HCT116 (cell line): ENCODE results near the gene LRRC46. TPM values are rescaled to one million over a fixed set of nuclear protein-coding genes. Genes with fewer than 3 reads are reported as not detected.

Source experiments
- ATAC-seq: fragments of 200-7000 bp; cut with Tn5 transposase; 2 replicates; pipeline ENCODE4 v1.9.1; 2020; ENCODE audit warnings: mild to moderate bottlenecking, moderate library complexity
- BruUV-seq: library from RNA; stranded (reverse); fragments of 400-500 nt; replicated peaks from 2 replicates; lab custom pipeline; 2021; lab: Mats Ljungman, UMichigan
- CTCF ChIA-PET: fragments of 300-600 bp; sonication (Branson Sonifier 250); formaldehyde crosslinking; loops from one replicate; lab custom pipeline; 2021; ENCODE audit warnings: antibody characterized with exemption; lab: Charles Lee
- POLR2A ChIA-PET: fragments of 300-600, 350-600 bp; sonication (Branson Sonifier 250); formaldehyde crosslinking; loops from one replicate; lab custom pipeline; 2021; ENCODE audit warnings: antibody characterized with exemption; lab: Charles Lee
- RAD21 ChIA-PET, 2 experiments: fragments of 300-600 bp; sonication (Branson Sonifier 250); formaldehyde crosslinking; loops; one replicate each; lab custom pipeline; 2023; ENCODE audit warnings: low total read pairs in 2 of 2; ENCODE audit not compliant: uncharacterized antibody in 2 of 2, unreplicated experiment in 2 of 2, low non-redundant PET in 1 of 2; lab: Charles Lee
- DNase-seq: peaks from one replicate; pipeline ENCODE4 v3.0.0-alpha.2; 2010; ENCODE audit warnings: low read depth, low spot score
- H2AFZ ChIP-seq: fragments of 200-600 bp; shearing (Covaris generic), sonication (generic); 2 replicates; pipeline ENCODE4 v1.6.1; 2017; ENCODE audit warnings: low read depth, mixed run types, mixed read lengths, antibody characterized with exemption, low read length; ENCODE audit not compliant: poor library complexity, severe bottlenecking
- H3K27ac ChIP-seq: 2 replicates; pipeline ENCODE4 v1.5.1; 2012; ENCODE audit warnings: low read depth, low read length
- H3K27me3 ChIP-seq: fragments of 200-600 bp; sonication (generic); 2 replicates; pipeline ENCODE4 v1.6.1; 2016; ENCODE audit warnings: mixed run types, low read length, mixed read lengths; ENCODE audit not compliant: insufficient read depth
- H3K36me3 ChIP-seq, 2 experiments: fragments of 200-500 bp in 1 of 2; fragments of 200-600 bp in 1 of 2; sonication (Bioruptor generic) in 1 of 2; sonication (generic) in 1 of 2; 2 replicates each; pipeline versions ENCODE4 v1.5.1 to v1.6.1; 2014 to 2016; ENCODE audit warnings: low read length in 2 of 2, inconsistent platforms in 1 of 2, mixed read lengths in 1 of 2, mixed run types in 1 of 2; ENCODE audit not compliant: insufficient read depth in 2 of 2, control insufficient read depth in 1 of 2
- H3K4me1 ChIP-seq, 2 experiments: fragments of 200-600 bp in 1 of 2; sonication (generic) in 1 of 2; 2 replicates each; pipeline versions ENCODE4 v1.5.1 to v1.6.1; 2012 to 2017; ENCODE audit warnings: low read length in 2 of 2, inconsistent platforms in 1 of 2, mild to moderate bottlenecking in 1 of 2, mixed read lengths in 1 of 2, mixed run types in 1 of 2, moderate library complexity in 1 of 2; ENCODE audit not compliant: insufficient read depth in 2 of 2, control insufficient read depth in 1 of 2
- H3K4me2 ChIP-seq: fragments of 200-600 bp; sonication (generic); 2 replicates; pipeline ENCODE4 v1.6.1; 2017; ENCODE audit warnings: mixed run types, low read length, mixed read lengths
- H3K4me3 ChIP-seq, 2 experiments: fragments of 200-600 bp in 1 of 2; sonication (generic) in 1 of 2; replicated peaks in 1 of 2; 2 replicates each; pipeline ENCODE4 v1.5.1; 2011 to 2016; ENCODE audit warnings: low read length in 2 of 2, control low read depth in 1 of 2, low read depth in 1 of 2, mild to moderate bottlenecking in 1 of 2, mixed read lengths in 1 of 2, mixed run types in 1 of 2
- H3K79me2 ChIP-seq: fragments of 200-600 bp; sonication (generic); 2 replicates; pipeline ENCODE4 v1.6.1; 2017; ENCODE audit warnings: mild to moderate bottlenecking, mixed run types, low read length, moderate library complexity, mixed read lengths; ENCODE audit not compliant: insufficient read depth
- H3K9ac ChIP-seq: fragments of 200-600 bp; sonication (generic); 2 replicates; pipeline ENCODE4 v1.6.1; 2016; ENCODE audit warnings: low read length, mixed read lengths
- H3K9me2 ChIP-seq: fragments of 200-600 bp; sonication (generic), shearing (Covaris generic); 2 replicates; pipeline ENCODE4 v1.6.1; 2017; ENCODE audit warnings: mixed run types, mild to moderate bottlenecking, moderate library complexity; ENCODE audit not compliant: insufficient read depth
- H3K9me3 ChIP-seq, 2 experiments: fragments of 200-500 bp in 1 of 2; fragments of 200-600 bp in 1 of 2; sonication (Bioruptor generic) in 1 of 2; sonication (generic) in 1 of 2; 2 replicates each; pipeline ENCODE4 v1.6.1; 2014 to 2017; ENCODE audit warnings: low read length in 2 of 2, mixed read lengths in 2 of 2, inconsistent platforms in 1 of 2, low read depth in 1 of 2, mild to moderate bottlenecking in 1 of 2, mixed run types in 1 of 2, moderate library complexity in 1 of 2; ENCODE audit not compliant: control insufficient read depth in 1 of 2, insufficient read depth in 1 of 2
- H4K20me1 ChIP-seq: fragments of 200-600 bp; sonication (generic), shearing (Covaris generic); 2 replicates; pipeline ENCODE4 v1.6.1; 2017; ENCODE audit warnings: mixed run types, mild to moderate bottlenecking, moderate library complexity; ENCODE audit not compliant: insufficient read depth
- CBX3 ChIP-seq: IDR thresholded peaks from 2 replicates; pipeline ENCODE4 v1.6.1; 2012; ENCODE audit warnings: low read depth
- ELF1 ChIP-seq: IDR thresholded peaks from 2 replicates; pipeline ENCODE4 v1.6.1; 2012; ENCODE audit warnings: low read depth, borderline replicate concordance
- EZH2 ChIP-seq: fragments of 200-600 bp; sonication (generic); IDR thresholded peaks from 2 replicates; pipeline ENCODE4 v1.6.1; 2017; ENCODE audit warnings: antibody characterized with exemption, mixed run types
- EZH2phosphoT487 ChIP-seq: fragments of 200-600 bp; IDR thresholded peaks from 2 replicates; pipeline ENCODE4 v1.6.1; 2018; ENCODE audit warnings: antibody characterized with exemption, borderline replicate concordance
- FOSL1 ChIP-seq: IDR thresholded peaks from 2 replicates; pipeline ENCODE4 v1.6.1; 2012; ENCODE audit warnings: low read depth
- POLR2AphosphoS5 ChIP-seq: IDR thresholded peaks from 2 replicates; pipeline ENCODE4 v1.6.1; 2011; ENCODE audit warnings: mild to moderate bottlenecking, low read depth, low read length, moderate library complexity
- RAD21 ChIP-seq: IDR thresholded peaks from 2 replicates; pipeline ENCODE4 v1.6.1; 2012; ENCODE audit warnings: low read depth, mild to moderate bottlenecking
- REST ChIP-seq: IDR thresholded peaks from 2 replicates; pipeline ENCODE4 v1.6.1; 2012; ENCODE audit warnings: low read depth
- SIN3A ChIP-seq: IDR thresholded peaks from 2 replicates; pipeline ENCODE4 v1.6.1; 2012; ENCODE audit warnings: low read depth
- SP1 ChIP-seq: IDR thresholded peaks from 2 replicates; pipeline ENCODE4 v1.6.1; 2012; ENCODE audit warnings: low read depth
- TCF7L2 ChIP-seq: IDR thresholded peaks from 2 replicates; pipeline ENCODE4 v1.7.0; 2011; ENCODE audit warnings: borderline replicate concordance, inconsistent platforms; ENCODE audit not compliant: insufficient read depth, insufficient read length; ENCODE audit errors: extremely low read depth
- ZBTB33 ChIP-seq: IDR thresholded peaks from 2 replicates; pipeline ENCODE4 v1.6.1; 2011; ENCODE audit warnings: mild to moderate bottlenecking, low read length, moderate library complexity; ENCODE audit not compliant: insufficient replicate concordance; ENCODE audit errors: extremely low read depth
- ZFX ChIP-seq: fragments of 450-650 bp; IDR thresholded peaks from 2 replicates; pipeline ENCODE4 v1.6.1; 2017
- ZNF274 ChIP-seq: fragments of 200-500 bp; sonication (Bioruptor generic); IDR thresholded peaks from 2 replicates; pipeline ENCODE4 v1.6.1; 2014; ENCODE audit warnings: mild to moderate bottlenecking, low read depth, low read length, inconsistent platforms
- intact Hi-C: fragments of 100-400 bp; cut with micrococcal nuclease; formaldehyde crosslinking; loops from 2 replicates; pipeline ENCODE4 v1.10.0; 2022
- total RNA-seq: library from RNA; stranded (reverse); gene quantifications from one replicate; pipeline ENCODE4 v1.2.1, GENCODE V29; 2021; ENCODE audit not compliant: unreplicated experiment
- TF ChIP-seq, protein P1 (sequence below): IDR thresholded peaks from 2 replicates; pipeline ENCODE4 v1.6.1; 2012

Gene LRRC46
- total RNA-seq, 1 experiment from 2014 or later: 0.76 TPM

GRCh38 chr17:47834756-47835155 is 3.3 kb downstream of the LRRC46 start:
- no peak overlapping the region for H3K9ac ChIP-seq
- DNase-seq (no peak), ATAC-seq (no peak)
- RAD21 ChIA-PET: no interaction called here
- H4K20me1 ChIP-seq: no peaks in the 10 kb centered on the region
- no TSS peak for BruUV-seq
- POLR2A ChIA-PET: no interaction called here
- no peak overlapping the region for H3K4me3 ChIP-seq
- TF ChIP-seq ZNF274 (no peak), EZH2phosphoT487 (no peak), POLR2AphosphoS5 (no peak), FOSL1 (no peak), SIN3A (no peak), TCF7L2 (no peak), ZBTB33 (no peak), CBX3 (no peak), ZFX (no peak), SP1 (no peak), REST (no peak), ELF1 (no peak), EZH2 (no peak), RAD21 (no peak)
- TF ChIP-seq, protein P1, sequence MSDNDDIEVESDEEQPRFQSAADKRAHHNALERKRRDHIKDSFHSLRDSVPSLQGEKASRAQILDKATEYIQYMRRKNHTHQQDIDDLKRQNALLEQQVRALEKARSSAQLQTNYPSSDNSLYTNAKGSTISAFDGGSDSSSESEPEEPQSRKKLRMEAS: no peak
- peaks cover 13 to 20% of the 10 kb centered on the region in 2 experiments; a peak in 3 of 4 replicates for H3K4me1 ChIP-seq
- H3K4me2 ChIP-seq: no peak overlapping the region
- intact Hi-C loops: no loop called here
- peaks cover 0 to 12% of the 10 kb centered on the region in 2 experiments; a peak in 1 of 4 replicates for H3K36me3 ChIP-seq
- H2AFZ ChIP-seq: no peak overlapping the region
- H3K9me3 ChIP-seq: no peaks in the 10 kb centered on the region
- CTCF ChIA-PET: interaction anchor here (0.9 kb wide), 1 partner anchor 16 kb away, joined by 3 read pairs; the partner anchor contains the start of gene SP6
- peaks cover 17% of the 10 kb centered on the region for H3K79me2 ChIP-seq
- no peaks in the 10 kb centered on the region for H3K9me2 ChIP-seq
- H3K27ac ChIP-seq: no peak overlapping the region
- no peaks in the 10 kb centered on the region for H3K27me3 ChIP-seq
